RWPE2 (cell line): ENCODE data around the gene BPIFB4.

Experiments used
- ATAC-seq: fragments of 200-7000 bp; cut with Tn5 transposase; 3 replicates; pipeline ENCODE4 v1.9.1; 2021; ENCODE audit warnings: low read depth
- DNase-seq: peaks from one replicate; pipeline ENCODE4 v3.0.0-alpha.2; 2020; ENCODE audit warnings: low spot score
- H3K27ac ChIP-seq: fragments of 450-650 bp; 2 replicates; pipeline ENCODE4 v1.5.1; 2017; ENCODE audit warnings: mild to moderate bottlenecking; ENCODE audit not compliant: poor library complexity, severe bottlenecking
- H3K27me3 ChIP-seq: fragments of 250-450 bp; sonication (Bioruptor Pico); 2 replicates; pipeline ENCODE4 v1.5.1; 2021; ENCODE audit warnings: mild to moderate bottlenecking, moderate library complexity; ENCODE audit not compliant: insufficient read depth, poor library complexity, severe bottlenecking
- H3K36me3 ChIP-seq: fragments of 250-450 bp; sonication (Bioruptor Pico); 2 replicates; pipeline ENCODE4 v1.5.1; 2020; ENCODE audit warnings: low read depth, mild to moderate bottlenecking, moderate library complexity
- H3K4me1 ChIP-seq: fragments of 250-450 bp; sonication (Bioruptor Pico); 2 replicates; pipeline ENCODE4 v1.5.1; 2021; ENCODE audit warnings: mild to moderate bottlenecking, moderate library complexity; ENCODE audit not compliant: insufficient read depth, poor library complexity, severe bottlenecking
- H3K4me3 ChIP-seq: fragments of 250-450 bp; sonication (Bioruptor Pico); 2 replicates; pipeline ENCODE4 v1.5.1; 2021; ENCODE audit warnings: mild to moderate bottlenecking, moderate library complexity; ENCODE audit not compliant: severe bottlenecking
- H3K9me3 ChIP-seq: fragments of 250-450 bp; sonication (Bioruptor Pico); 2 replicates; pipeline ENCODE4 v1.5.1; 2021; ENCODE audit warnings: mild to moderate bottlenecking, moderate library complexity; ENCODE audit not compliant: severe bottlenecking
- TF ChIP-seq, protein P1 (sequence below): fragments of 450-650 bp; IDR thresholded peaks from one replicate; pipeline ENCODE4 v1.5.1; 2017; ENCODE audit warnings: mild to moderate bottlenecking, moderate library complexity; ENCODE audit not compliant: poor library complexity, severe bottlenecking

Gene BPIFB4

DNA sequence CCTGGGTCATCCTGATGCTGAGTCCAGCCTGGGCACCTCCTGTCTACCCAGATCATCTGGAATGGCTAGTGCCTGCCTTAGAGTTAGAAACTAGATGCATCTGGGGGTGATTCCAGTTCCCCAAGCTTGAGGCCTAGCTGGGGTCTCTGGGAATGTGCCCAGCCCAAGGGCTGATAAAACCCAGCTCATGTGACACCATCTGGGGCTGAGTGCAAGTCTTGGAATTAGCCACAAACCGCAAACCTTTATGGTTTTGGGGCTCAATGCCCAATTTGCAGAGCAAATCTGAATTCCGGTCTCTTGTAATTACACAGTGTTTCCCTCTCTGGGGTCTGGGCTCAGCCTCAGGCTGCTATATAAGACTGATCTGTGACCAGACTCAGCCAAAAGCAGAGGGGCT, at the start of gene BPIFB4:
TSS of gene BPIFB4 (plus strand) at position 385 of the 400 bp plus-strand sequence. CDS start 1,884 bp downstream, outside the sequence.
- Histone ChIP-seq H3K36me3 (no peaks in the 10 kb centered on the region), H3K4me1 (no peaks in the 10 kb centered on the region), H3K27me3 (no peaks in the 10 kb centered on the region), H3K9me3 (no peaks in the 10 kb centered on the region), H3K27ac (no peak within 1 kb of the TSS), H3K4me3 (no peak within 1 kb of the TSS)
- TF ChIP-seq, protein P1, sequence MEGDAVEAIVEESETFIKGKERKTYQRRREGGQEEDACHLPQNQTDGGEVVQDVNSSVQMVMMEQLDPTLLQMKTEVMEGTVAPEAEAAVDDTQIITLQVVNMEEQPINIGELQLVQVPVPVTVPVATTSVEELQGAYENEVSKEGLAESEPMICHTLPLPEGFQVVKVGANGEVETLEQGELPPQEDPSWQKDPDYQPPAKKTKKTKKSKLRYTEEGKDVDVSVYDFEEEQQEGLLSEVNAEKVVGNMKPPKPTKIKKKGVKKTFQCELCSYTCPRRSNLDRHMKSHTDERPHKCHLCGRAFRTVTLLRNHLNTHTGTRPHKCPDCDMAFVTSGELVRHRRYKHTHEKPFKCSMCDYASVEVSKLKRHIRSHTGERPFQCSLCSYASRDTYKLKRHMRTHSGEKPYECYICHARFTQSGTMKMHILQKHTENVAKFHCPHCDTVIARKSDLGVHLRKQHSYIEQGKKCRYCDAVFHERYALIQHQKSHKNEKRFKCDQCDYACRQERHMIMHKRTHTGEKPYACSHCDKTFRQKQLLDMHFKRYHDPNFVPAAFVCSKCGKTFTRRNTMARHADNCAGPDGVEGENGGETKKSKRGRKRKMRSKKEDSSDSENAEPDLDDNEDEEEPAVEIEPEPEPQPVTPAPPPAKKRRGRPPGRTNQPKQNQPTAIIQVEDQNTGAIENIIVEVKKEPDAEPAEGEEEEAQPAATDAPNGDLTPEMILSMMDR: no peak
- ATAC-seq: no peak
- no peak for DNase-seq

DNA sequence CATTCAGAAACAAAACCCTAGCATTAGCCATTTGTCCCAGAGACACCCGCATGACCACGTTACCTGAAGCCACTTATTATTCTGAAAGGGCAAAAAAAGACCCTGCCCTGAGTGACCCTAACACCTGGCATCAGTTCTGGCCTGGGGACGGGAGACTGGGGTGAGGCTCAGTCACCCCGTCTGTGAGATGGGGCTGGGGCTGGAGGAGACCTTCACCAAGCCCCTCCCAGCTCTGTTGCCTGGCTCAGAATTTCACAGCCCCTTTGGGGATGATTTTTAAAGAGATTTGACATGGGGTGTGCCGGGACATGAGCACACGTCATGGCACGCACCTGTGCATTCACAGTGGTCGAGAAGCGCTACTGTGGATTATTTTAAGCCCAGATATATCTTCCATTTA, 49.4 kb upstream of the BPIFB4 start:
- TF ChIP-seq, protein P1: no peak
- no peaks in the 10 kb centered on the region for H3K9me3 ChIP-seq

DNA sequence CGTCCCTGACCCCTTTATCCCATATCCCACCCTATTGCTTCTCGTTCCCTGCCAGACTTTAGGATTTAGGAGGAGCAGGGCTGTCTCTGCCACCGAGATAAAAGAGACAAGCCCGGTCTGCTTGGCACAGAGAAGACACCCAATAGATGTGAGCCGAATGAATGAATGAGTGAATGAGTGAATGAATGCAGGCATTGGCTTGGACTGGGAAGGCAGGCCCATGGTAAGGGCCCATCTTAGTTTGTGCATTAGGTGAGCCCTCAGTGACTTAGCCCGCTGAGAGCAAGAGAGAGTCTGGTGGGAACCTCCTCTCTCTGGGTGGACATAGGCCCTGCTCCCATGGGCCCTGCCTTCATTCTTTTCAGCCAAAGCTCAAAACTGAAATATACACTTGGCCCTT, 48.9 kb upstream of the BPIFB4 start:
- DNase-seq: no peak
- Histone ChIP-seq H3K36me3 (no peaks in the 10 kb centered on the region), H3K4me3 (no peak overlapping the region), H3K27me3 (peaks cover 15% of the 10 kb centered on the region), H3K27ac (no peak overlapping the region), H3K9me3 (no peaks in the 10 kb centered on the region), H3K4me1 (no peaks in the 10 kb centered on the region)
- no peak for ATAC-seq
- TF ChIP-seq, protein P1: no peak

More for the DNA sequence above, 49.4 kb upstream of the BPIFB4 start:
- no peak for ATAC-seq
- Histone ChIP-seq H3K27me3 (peaks cover 15% of the 10 kb centered on the region), H3K4me1 (no peaks in the 10 kb centered on the region), H3K4me3 (no peak overlapping the region), H3K27ac (no peak overlapping the region), H3K36me3 (no peaks in the 10 kb centered on the region)
- DNase-seq: no peak

DNA sequence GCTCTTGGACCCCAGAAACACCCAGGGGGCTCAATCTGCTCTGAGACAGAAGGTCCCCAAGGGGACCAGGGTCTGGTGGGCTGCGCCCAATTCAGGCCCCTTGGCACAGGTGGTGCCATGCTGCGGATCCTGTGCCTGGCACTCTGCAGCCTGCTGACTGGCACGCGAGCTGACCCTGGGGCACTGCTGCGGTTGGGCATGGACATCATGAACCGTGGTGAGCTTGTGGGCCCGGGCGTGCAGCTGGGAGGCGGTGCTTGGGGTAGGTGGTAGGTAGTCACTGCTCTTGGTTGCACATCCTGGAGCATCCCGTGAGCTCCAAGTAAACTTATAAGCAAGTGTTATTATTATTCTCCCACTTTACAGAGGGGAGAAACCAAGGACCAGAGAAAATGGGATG, 47.9 kb upstream of the BPIFB4 start, which contains the start of gene BPIFB6:
TSS of gene BPIFB6 (plus strand) at position 118 of the 400 bp plus-strand sequence. CDS start at position 118, 0 bp downstream.
- Histone ChIP-seq H3K4me3 (no peak within 1 kb of the TSS), H3K36me3 (no peaks in the 10 kb centered on the region), H3K9me3 (no peaks in the 10 kb centered on the region), H3K4me1 (no peaks in the 10 kb centered on the region), H3K27ac (no peak within 1 kb of the TSS), H3K27me3 (peaks cover 15% of the 10 kb centered on the region)
- no peak for ATAC-seq
- DNase-seq: no peak
- TF ChIP-seq, protein P1: no peak

DNA sequence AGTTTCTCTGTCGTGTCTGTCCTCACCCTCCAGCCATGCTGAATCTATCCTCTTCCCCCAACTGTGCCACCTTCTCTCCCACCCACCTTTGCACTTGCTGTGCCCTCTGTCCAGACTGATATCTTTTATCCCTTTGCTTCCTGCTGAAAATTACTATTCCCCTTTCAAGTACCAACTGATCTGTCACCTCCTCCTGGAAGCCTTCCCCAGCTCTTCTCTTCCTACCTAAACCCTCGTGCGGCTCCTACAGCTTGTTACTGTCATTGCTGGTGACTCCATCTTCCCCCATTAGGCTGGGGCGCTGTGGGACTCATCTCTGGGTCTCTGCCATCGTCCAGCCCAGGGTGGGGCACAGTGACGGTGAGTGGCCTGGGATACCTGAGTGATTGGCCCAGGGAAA, 46.9 kb upstream of the BPIFB4 start:
- TF ChIP-seq, protein P1: no peak
- DNase-seq (no peak), ATAC-seq (no peak)
- Histone ChIP-seq H3K36me3 (no peaks in the 10 kb centered on the region), H3K27ac (no peak overlapping the region), H3K4me1 (no peaks in the 10 kb centered on the region), H3K27me3 (peaks cover 15% of the 10 kb centered on the region), H3K9me3 (no peaks in the 10 kb centered on the region), H3K4me3 (no peak overlapping the region)
